Ascending aorta (tissue), 2 donors: Measurements from ENCODE around the gene MCAM. TPM values are rescaled to one million over a fixed set of nuclear protein-coding genes. Genes with fewer than 3 reads are reported as not detected.

ENCODE experiments used
- DNase-seq, 2 donors: peaks; one replicate each; pipeline ENCODE4 v3.0.0-alpha.2; 2019; ENCODE audit warnings: low spot score in 2 of 2
- H3K27ac ChIP-seq, 2 donors: fragments of 200-600 bp; sonication (generic); one replicate each; pipeline ENCODE4 v1.5.1; 2016 to 2017; ENCODE audit warnings: mild to moderate bottlenecking in 1 of 2
- H3K27me3 ChIP-seq: fragments of 200-600 bp; sonication (generic); one replicate; pipeline ENCODE4 v1.5.1; 2017
- H3K36me3 ChIP-seq, 2 donors: fragments of 200-600 bp; sonication (generic); one replicate each; pipeline ENCODE4 v1.5.1; 2016
- H3K4me1 ChIP-seq, 2 donors: fragments of 200-600 bp; sonication (generic); one replicate each; pipeline ENCODE4 v1.5.1; 2016 to 2017; ENCODE audit warnings: mild to moderate bottlenecking in 1 of 2
- H3K4me3 ChIP-seq, 2 donors: fragments of 200-600 bp; sonication (generic); one replicate each; pipeline ENCODE4 v1.5.1; 2016 to 2017; ENCODE audit warnings: mild to moderate bottlenecking in 1 of 2
- H3K9me3 ChIP-seq, 2 donors: fragments of 200-600 bp; sonication (generic); one replicate each; pipeline ENCODE4 v1.5.1; 2016
- CTCF ChIP-seq, 3 experiments: fragments of 200-600 bp in 2 of 3; fragments of 450-650 bp in 1 of 3; sonication (generic) in 2 of 3; IDR thresholded peaks; one replicate each; pipeline ENCODE4 v1.5.1; 2016 to 2019; ENCODE audit warnings: antibody characterized with exemption in 3 of 3, mild to moderate bottlenecking in 1 of 3, moderate library complexity in 1 of 3
- intact Hi-C: fragments of 100-400 bp; cut with DNase I; formaldehyde crosslinking; loops from one replicate; pipeline ENCODE4 v1.15.1; 2023
- total RNA-seq: library from RNA; depleted of rRNA; stranded (reverse); fragments of >200 nt; gene quantifications from one replicate; pipeline ENCODE4 v1.1.0, GENCODE V29; 2016

Gene MCAM
- total RNA-seq, 1 donor from 2014 or later = 2,975 TPM

DNA sequence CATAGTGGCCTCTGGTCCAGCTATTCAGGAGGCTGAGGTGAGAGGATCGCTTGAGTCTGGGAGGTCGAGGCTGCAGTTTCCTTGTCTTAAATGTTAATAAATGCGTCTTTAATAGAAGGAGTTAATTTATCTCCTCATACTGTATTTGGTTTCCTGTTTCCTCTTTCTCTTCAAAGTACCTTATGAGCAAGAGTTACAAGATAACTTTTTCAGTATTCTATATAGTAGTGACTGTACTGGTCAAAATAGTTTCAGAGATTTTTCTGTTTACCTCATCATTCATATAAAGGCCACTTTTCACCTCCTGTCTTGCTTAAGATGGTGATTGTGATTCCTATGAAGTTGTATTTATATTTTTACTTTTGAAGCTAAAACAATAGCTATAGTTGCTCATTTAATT is 50.9 kb downstream of the MCAM start:
- Histone ChIP-seq H3K36me3 (no peaks in the 10 kb centered on the region), H3K9me3 (no peaks in the 10 kb centered on the region), H3K4me3 (no peak overlapping the region), H3K27ac (no peak overlapping the region), H3K27me3 (no peaks in the 10 kb centered on the region), H3K4me1 (peaks cover 7 to 10% of the 10 kb centered on the region in 2 donors)
- intact Hi-C loops = no loop called here
- no peak for TF ChIP-seq CTCF (IDR thresholded peaks at IDR 0.05)
- DNase-seq = no peak

- Histone ChIP-seq H3K27me3 (no peaks in the 10 kb centered on the region), H3K27ac (no peak overlapping the region), H3K4me3 (no peak overlapping the region), H3K9me3 (no peaks in the 10 kb centered on the region), H3K4me1 (peaks cover 7 to 10% of the 10 kb centered on the region in 2 donors), H3K36me3 (no peaks in the 10 kb centered on the region)
- no peak for DNase-seq
- no peak for TF ChIP-seq CTCF (IDR thresholded peaks at IDR 0.05)
- intact Hi-C loops = no loop called here
Measured at GRCh38 chr11:119263352-119263940, 53.5 kb downstream of the MCAM start.

DNA sequence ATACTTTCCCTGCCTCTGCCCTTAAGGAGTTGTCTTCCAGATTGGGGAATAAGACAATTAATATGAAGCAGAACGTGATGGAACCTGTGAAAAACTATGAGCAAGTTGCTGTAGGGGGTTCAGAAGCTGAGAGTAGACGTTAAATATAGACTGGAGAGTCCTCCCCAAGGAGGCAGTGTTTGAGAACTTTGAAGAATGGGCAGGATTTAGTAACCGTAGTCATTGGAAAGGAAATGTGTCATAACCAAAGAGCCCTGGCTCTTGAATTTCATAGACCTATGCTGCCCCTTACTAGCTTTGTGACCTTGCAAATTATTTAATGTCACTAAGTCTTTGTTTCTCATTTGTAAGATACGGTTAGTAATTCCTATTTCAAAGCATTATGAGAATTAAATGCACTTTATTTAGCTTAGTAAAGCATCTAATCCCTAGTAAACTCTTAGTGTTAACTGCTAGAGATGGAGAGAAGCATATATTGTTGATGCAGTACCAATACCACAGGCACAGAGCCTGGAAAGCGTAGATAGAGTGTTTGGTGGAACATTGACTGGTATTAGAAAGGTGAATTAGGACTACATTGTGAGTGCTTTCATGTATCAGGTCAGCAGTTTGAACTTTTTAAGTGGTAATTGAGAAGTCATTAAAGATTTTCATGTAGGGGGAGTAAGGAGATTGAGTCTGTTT is 54.1 kb downstream of the MCAM start:
- peaks cover 7 to 9% of the 10 kb centered on the region in 2 donors for H3K4me1 ChIP-seq
- H3K36me3 ChIP-seq = no peaks in the 10 kb centered on the region
- H3K27ac ChIP-seq = no peak overlapping the region
- no peaks in the 10 kb centered on the region for H3K27me3 ChIP-seq
- intact Hi-C loops = no loop called here
- H3K9me3 ChIP-seq = no peaks in the 10 kb centered on the region
- H3K4me3 ChIP-seq = no peak overlapping the region
- TF ChIP-seq CTCF (IDR thresholded peaks at IDR 0.05) = peak in 1 of 3 experiments; percentile 28
- DNase-seq = no peak

GRCh38 chr11:119258983-119259382 is 57.9 kb downstream of the MCAM start:
- Histone ChIP-seq H3K4me3 (no peak overlapping the region), H3K4me1 (peaks cover 5 to 7% of the 10 kb centered on the region in 2 donors), H3K36me3 (peaks cover 3 to 4% of the 10 kb centered on the region in 2 donors), H3K27me3 (no peaks in the 10 kb centered on the region), H3K27ac (no peak overlapping the region), H3K9me3 (no peaks in the 10 kb centered on the region)
- no peak for TF ChIP-seq CTCF (IDR thresholded peaks at IDR 0.05)
- intact Hi-C loops = no loop called here
- no peak for DNase-seq

Other genes with a start within 250 kb of the MCAM start
- gene VPS11, start 249.3 kb downstream of the MCAM start, total RNA-seq = 23.4 TPM
- gene HMBS, start 232.2 kb downstream of the MCAM start, total RNA-seq = 82.8 TPM
- gene DPAGT1, start 215.3 kb downstream of the MCAM start, total RNA-seq = 61.9 TPM
- gene C2CD2L, start 209.8 kb downstream of the MCAM start, total RNA-seq = 16.7 TPM
- 36.5 TPM for gene HINFP, start 195.6 kb downstream of the MCAM start, total RNA-seq
- not detected for gene ABCG4, start 168.1 kb downstream of the MCAM start, total RNA-seq
- 35.9 TPM for gene NLRX1, start 148.4 kb downstream of the MCAM start, total RNA-seq
- not detected for gene NHERF4, start 131.7 kb downstream of the MCAM start, total RNA-seq
- gene CBL, start 110.8 kb downstream of the MCAM start, total RNA-seq = 21.6 TPM
- 16.8 TPM for gene RNF26, start 17.4 kb upstream of the MCAM start, total RNA-seq
- 95.8 TPM for gene C1QTNF5, start 23.8 kb upstream of the MCAM start, total RNA-seq
- not detected for gene MFRP, start 29.6 kb upstream of the MCAM start, total RNA-seq
- gene USP2, start 64.6 kb upstream of the MCAM start, total RNA-seq = not detected
- gene THY1, start 106.0 kb upstream of the MCAM start, total RNA-seq = 3.5 TPM